Astrocyte (in vitro differentiated cells and primary cell): ENCODE measurements around the gene AMH.

ENCODE experiments used
- CTCF ChIP-seq: IDR thresholded peaks from 2 replicates; pipeline ENCODE4 v1.5.1; 2011; ENCODE audit warnings: low read depth, mild to moderate bottlenecking, inconsistent platforms, low read length, moderate library complexity; ENCODE audit not compliant: insufficient read depth
- EZH2 ChIP-seq: IDR thresholded peaks from 2 replicates; pipeline ENCODE4 v1.6.1; 2012; ENCODE audit warnings: mild to moderate bottlenecking, low read length, inconsistent platforms; ENCODE audit not compliant: insufficient read depth

GRCh38 chr19:2224754-2225349, 24.3 kb upstream of the AMH start:
- TF ChIP-seq CTCF (no peak), EZH2 (no peak)
